ENCODE data around the gene SALL1. TPM values are rescaled to one million over a fixed set of nuclear protein-coding genes. Genes with fewer than 3 reads are reported as not detected.

SALL1 gene
- total and polyA plus RNA-seq, 2 donors (not counting 3 experiments of a cell fraction or from before 2014, with no cell fraction given) = not detected

GRCh38 chr16:51149721-51150164 lies 1.3 kb downstream of the SALL1 start:
- intact Hi-C loops (cut with micrococcal nuclease) = no loop called here
- no peak overlapping the region for H3K9ac ChIP-seq (replicated peaks; ENCODE audit: extremely low read depth, insufficient read depth, low read length)
- FAIRE-seq = no peak
- peaks cover 2% of the 10 kb centered on the region for H3K4me1 ChIP-seq (ENCODE audit: control insufficient read depth, extremely low read depth, insufficient read depth, low read length)
- H3K4me3 ChIP-seq (replicated peaks in 1 of 3; ENCODE audit: insufficient read depth in 1 of 3, low read depth in 1 of 3, low read length in 3 of 3) = no peak overlapping the region
- CTCF ChIA-PET = no interaction called here
- no peaks in the 10 kb centered on the region for H3K9me3 ChIP-seq (replicated peaks; ENCODE audit: control insufficient read depth, insufficient read depth, low read length)
- TF ChIP-seq MYC (IDR thresholded peaks at IDR 0.05; ENCODE audit: low read depth, low read length) = no peak
- TF ChIP-seq CTCF (IDR thresholded peaks at IDR 0.05; ENCODE audit: extremely low read depth in 1 of 2, insufficient read depth in 1 of 2, low read depth in 1 of 2, low read length in 2 of 2) = no peak
- TF ChIP-seq POLR2A (IDR thresholded peaks at IDR 0.05; ENCODE audit: low read depth, low read length) = no peak
- TF ChIP-seq GATA2 (IDR thresholded peaks at IDR 0.05; ENCODE audit: insufficient read depth, insufficient read length, low read depth, low read length) = no peak
- TF ChIP-seq JUN (IDR thresholded peaks at IDR 0.05; ENCODE audit: borderline replicate concordance, insufficient read depth, insufficient read length, low read depth) = no peak
- no peak for TF ChIP-seq FOS (IDR thresholded peaks at IDR 0.05; ENCODE audit: borderline replicate concordance, insufficient read depth, low read length)
- no peak for TF ChIP-seq EZH2 (IDR thresholded peaks at IDR 0.05; ENCODE audit: borderline replicate concordance, low read depth, low read length, severe bottlenecking)
- no peak for TF ChIP-seq MAX (IDR thresholded peaks at IDR 0.05; ENCODE audit: insufficient read depth, insufficient read length)
- TF ChIP-seq POLR2AphosphoS5 (IDR thresholded peaks at IDR 0.05; ENCODE audit: insufficient read depth, low read depth, low read length) = no peak
- BruUV-seq (replicated peaks) = no TSS peak
- no peak overlapping the region for H3K4me2 ChIP-seq (ENCODE audit: insufficient read depth, low read length)
- peaks cover 35 to 51% of the 10 kb centered on the region in 2 experiments for H3K27me3 ChIP-seq (ENCODE audit: control insufficient read depth in 2 of 2, insufficient read depth in 2 of 2, low read length in 2 of 2)
- no peaks in the 10 kb centered on the region for H3K79me2 ChIP-seq (ENCODE audit: control insufficient read depth, insufficient read depth, low read length)
- dilution Hi-C loops (cut with MboI; ENCODE audit: extremely low pct_ligation_motif_present, low sequenced_read_pairs) = no loop called here
- no peaks in the 10 kb centered on the region for H4K20me1 ChIP-seq (replicated peaks; ENCODE audit: control insufficient read depth, extremely low read depth, insufficient read depth, low read length)
- no peaks in the 10 kb centered on the region for H3K9me1 ChIP-seq (replicated peaks; ENCODE audit: control insufficient read depth, extremely low read depth, insufficient read depth, low read length)
- H2AFZ ChIP-seq (ENCODE audit: low read depth, low read length) = no peak overlapping the region
- H3K27ac ChIP-seq (ENCODE audit: insufficient read depth, low read depth, low read length) = no peak overlapping the region
- DNase-seq (ENCODE audit: low read depth, low spot score) = no peak
- no peaks in the 10 kb centered on the region for H3K36me3 ChIP-seq (ENCODE audit: control insufficient read depth in 2 of 2, extremely low read depth in 1 of 2, insufficient read depth in 2 of 2, low read length in 2 of 2)
- POLR2A ChIA-PET = no interaction called here
